Measurements from ENCODE around the gene ROBO3. TPM values are rescaled to one million over a fixed set of nuclear protein-coding genes. Genes with fewer than 3 reads are reported as not detected.
A peak's percentile ranks its signal among the peaks of the same experiment; 100 is the strongest.

The ROBO3 gene
- total RNA-seq, 1 donor from 2014 or later: 40.0 TPM

DNA sequence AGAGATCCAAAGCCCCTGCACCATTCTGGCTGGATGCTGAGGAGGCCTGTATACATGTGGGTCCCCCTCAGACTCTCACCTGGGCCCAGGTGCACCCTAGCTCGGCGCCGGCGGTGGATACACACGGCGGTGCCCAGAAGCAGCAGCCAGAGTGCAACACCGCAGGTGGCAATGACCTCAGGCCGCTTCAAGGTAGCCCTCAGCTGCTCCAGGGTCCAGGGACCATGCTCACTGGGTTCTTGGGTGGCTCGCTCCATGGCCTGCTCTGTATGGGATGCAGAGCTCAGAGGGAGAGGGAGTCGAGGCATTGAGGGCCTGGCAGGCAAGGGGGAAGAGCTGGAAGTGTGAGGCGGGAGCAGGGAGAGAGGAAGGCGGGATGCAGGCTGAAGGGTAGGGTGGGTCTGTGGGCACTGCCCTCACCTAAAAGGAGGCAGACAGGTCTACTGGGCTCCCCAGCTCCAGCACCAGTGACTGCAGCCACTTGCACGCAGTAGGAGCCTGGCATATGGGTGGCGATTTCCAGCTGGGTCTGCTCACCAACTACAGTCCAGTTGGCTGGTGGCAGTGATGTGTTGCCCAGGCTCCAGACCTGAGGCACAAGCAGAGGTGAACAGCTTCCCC, 28.7 kb downstream of the ROBO3 start:
- no peak for TF ChIP-seq CTCF (IDR thresholded peaks at IDR 0.05; ENCODE audit: unreplicated experiment)
- H3K4me1 Mint-ChIP-seq (ENCODE audit: unreplicated experiment): peaks cover 53% of the 10 kb centered on the region
- H3K36me3 Mint-ChIP-seq (ENCODE audit: low read depth, unreplicated experiment): peaks cover 31% of the 10 kb centered on the region

DNA sequence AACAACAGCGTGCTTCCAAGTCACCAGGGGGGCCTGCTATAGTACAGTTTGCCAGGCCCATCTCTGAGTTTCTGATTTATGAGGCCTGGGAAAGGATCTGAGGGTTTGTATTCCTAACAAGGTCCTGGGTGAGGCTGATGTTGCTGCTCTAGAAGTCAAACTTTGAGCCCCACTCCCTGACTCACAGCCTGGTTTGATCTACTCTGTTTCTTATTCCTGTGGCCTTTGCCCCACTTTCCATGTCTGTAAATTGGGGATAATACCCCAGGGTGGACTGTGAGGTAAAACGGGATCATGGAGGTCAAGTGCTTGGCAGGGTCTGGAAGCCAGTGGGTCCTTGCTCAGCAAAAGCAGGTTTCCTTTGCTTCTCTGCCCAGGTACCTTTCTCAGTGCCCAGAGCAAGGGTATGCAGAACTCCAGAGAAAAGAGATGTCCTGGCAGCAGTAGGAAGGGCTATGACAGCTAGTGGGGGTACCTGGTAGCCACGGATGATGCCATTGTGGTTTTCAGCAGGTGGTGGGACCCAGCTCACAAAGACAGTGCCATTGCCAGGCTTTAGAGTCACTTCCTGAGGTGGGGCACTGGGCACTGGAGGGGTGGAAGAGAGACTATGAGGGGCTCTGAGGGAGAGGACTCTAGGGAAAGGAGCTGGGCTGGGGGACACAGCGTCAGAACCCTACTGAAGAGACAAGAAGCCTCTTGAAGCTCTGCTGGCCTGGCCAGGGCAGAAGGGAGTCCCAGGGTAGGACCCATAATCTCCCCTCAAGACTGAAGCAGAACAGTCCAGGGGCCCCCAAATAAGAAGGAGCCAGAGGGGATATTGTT, 29.6 kb downstream of the ROBO3 start:
- H3K4me1 Mint-ChIP-seq (ENCODE audit: unreplicated experiment): peaks cover 54% of the 10 kb centered on the region
- no peak for TF ChIP-seq CTCF (IDR thresholded peaks at IDR 0.05; ENCODE audit: unreplicated experiment)
- H3K9me3 Mint-ChIP-seq (ENCODE audit: unreplicated experiment): no peaks in the 10 kb centered on the region
- H3K27ac Mint-ChIP-seq (ENCODE audit: unreplicated experiment): peak overlapping the region; percentile 36
- peaks cover 14% of the 10 kb centered on the region for H3K27me3 Mint-ChIP-seq (ENCODE audit: unreplicated experiment)
- H3K36me3 Mint-ChIP-seq (ENCODE audit: low read depth, unreplicated experiment): peaks cover 26% of the 10 kb centered on the region
- DNase-seq (ENCODE audit: low spot score): no peak
- no peak overlapping the region for H3K4me3 Mint-ChIP-seq (ENCODE audit: unreplicated experiment)

More for the DNA sequence above, 28.7 kb downstream of the ROBO3 start:
- no peak overlapping the region for H3K4me3 Mint-ChIP-seq (ENCODE audit: unreplicated experiment)
- no peaks in the 10 kb centered on the region for H3K9me3 Mint-ChIP-seq (ENCODE audit: unreplicated experiment)
- DNase-seq (ENCODE audit: low spot score): no peak
- H3K27me3 Mint-ChIP-seq (ENCODE audit: unreplicated experiment): peaks cover 9% of the 10 kb centered on the region
- no peak overlapping the region for H3K27ac Mint-ChIP-seq (ENCODE audit: unreplicated experiment)

GRCh38 chr11:124895471-124895971, 30.3 kb downstream of the ROBO3 start:
- no peak overlapping the region for H3K27ac Mint-ChIP-seq (ENCODE audit: unreplicated experiment)
- no peaks in the 10 kb centered on the region for H3K9me3 Mint-ChIP-seq (ENCODE audit: unreplicated experiment)
- peaks cover 60% of the 10 kb centered on the region for H3K4me1 Mint-ChIP-seq (ENCODE audit: unreplicated experiment)
- DNase-seq (ENCODE audit: low spot score): no peak
- peaks cover 14% of the 10 kb centered on the region for H3K27me3 Mint-ChIP-seq (ENCODE audit: unreplicated experiment)
- no peak overlapping the region for H3K4me3 Mint-ChIP-seq (ENCODE audit: unreplicated experiment)
- TF ChIP-seq CTCF (IDR thresholded peaks at IDR 0.05; ENCODE audit: unreplicated experiment): no peak
- peaks cover 26% of the 10 kb centered on the region for H3K36me3 Mint-ChIP-seq (ENCODE audit: low read depth, unreplicated experiment)

GRCh38 chr11:124896071-124896750, 31.0 kb downstream of the ROBO3 start:
- H3K4me3 Mint-ChIP-seq (ENCODE audit: unreplicated experiment): peak overlapping the region; percentile 47
- no peak for DNase-seq (ENCODE audit: low spot score)
- no peak overlapping the region for H3K27ac Mint-ChIP-seq (ENCODE audit: unreplicated experiment)
- H3K4me1 Mint-ChIP-seq (ENCODE audit: unreplicated experiment): peaks cover 67% of the 10 kb centered on the region
- H3K27me3 Mint-ChIP-seq (ENCODE audit: unreplicated experiment): peaks cover 14% of the 10 kb centered on the region
- no peak for TF ChIP-seq CTCF (IDR thresholded peaks at IDR 0.05; ENCODE audit: unreplicated experiment)
- peaks cover 2% of the 10 kb centered on the region for H3K9me3 Mint-ChIP-seq (ENCODE audit: unreplicated experiment)
- peaks cover 26% of the 10 kb centered on the region for H3K36me3 Mint-ChIP-seq (ENCODE audit: low read depth, unreplicated experiment)
